Measurements from ENCODE around the gene NOP53.

NOP53 gene

DNA sequence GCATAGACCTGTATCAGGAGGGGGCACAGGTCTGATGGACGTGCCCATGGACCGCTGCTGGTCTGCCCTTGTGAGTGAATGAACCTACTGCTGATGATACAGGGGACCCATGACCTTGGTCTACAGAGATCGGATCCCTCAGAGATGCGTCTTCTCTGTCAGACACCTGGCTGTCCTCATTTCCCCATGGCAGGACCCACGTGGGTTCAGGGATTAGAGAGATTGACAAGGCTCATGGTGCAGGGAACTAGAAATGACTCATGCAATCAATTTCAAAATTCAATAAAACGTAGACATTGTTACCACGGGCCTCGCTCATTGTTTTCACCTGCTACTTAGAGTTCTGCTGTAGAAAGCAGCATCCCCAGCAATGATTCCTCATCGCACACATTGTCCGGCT lies 60.0 kb downstream of the NOP53 start:
- DNase-seq (ENCODE audit: low spot score), result no peak

GRCh38 chr19:47806435-47806834 lies 61.1 kb downstream of the NOP53 start:
- no peak for DNase-seq (ENCODE audit: low spot score)

Measured in CD4-positive, alpha-beta T cell treated with Interleukin-15 for 4 hours (primary cell).